ENCODE measurements around the gene GCGR.

GRCh38 chr17:81831563-81831956, 27.6 kb downstream of the GCGR start:
- TF ChIP-seq, protein P1, sequence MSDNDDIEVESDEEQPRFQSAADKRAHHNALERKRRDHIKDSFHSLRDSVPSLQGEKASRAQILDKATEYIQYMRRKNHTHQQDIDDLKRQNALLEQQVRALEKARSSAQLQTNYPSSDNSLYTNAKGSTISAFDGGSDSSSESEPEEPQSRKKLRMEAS (CRISPR knock-in tag; IDR thresholded peaks at IDR 0.05) = no peak
- TF ChIP-seq, protein P2, sequence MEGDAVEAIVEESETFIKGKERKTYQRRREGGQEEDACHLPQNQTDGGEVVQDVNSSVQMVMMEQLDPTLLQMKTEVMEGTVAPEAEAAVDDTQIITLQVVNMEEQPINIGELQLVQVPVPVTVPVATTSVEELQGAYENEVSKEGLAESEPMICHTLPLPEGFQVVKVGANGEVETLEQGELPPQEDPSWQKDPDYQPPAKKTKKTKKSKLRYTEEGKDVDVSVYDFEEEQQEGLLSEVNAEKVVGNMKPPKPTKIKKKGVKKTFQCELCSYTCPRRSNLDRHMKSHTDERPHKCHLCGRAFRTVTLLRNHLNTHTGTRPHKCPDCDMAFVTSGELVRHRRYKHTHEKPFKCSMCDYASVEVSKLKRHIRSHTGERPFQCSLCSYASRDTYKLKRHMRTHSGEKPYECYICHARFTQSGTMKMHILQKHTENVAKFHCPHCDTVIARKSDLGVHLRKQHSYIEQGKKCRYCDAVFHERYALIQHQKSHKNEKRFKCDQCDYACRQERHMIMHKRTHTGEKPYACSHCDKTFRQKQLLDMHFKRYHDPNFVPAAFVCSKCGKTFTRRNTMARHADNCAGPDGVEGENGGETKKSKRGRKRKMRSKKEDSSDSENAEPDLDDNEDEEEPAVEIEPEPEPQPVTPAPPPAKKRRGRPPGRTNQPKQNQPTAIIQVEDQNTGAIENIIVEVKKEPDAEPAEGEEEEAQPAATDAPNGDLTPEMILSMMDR (IDR thresholded peaks at IDR 0.05) = no peak
- TF ChIP-seq, protein P3, sequence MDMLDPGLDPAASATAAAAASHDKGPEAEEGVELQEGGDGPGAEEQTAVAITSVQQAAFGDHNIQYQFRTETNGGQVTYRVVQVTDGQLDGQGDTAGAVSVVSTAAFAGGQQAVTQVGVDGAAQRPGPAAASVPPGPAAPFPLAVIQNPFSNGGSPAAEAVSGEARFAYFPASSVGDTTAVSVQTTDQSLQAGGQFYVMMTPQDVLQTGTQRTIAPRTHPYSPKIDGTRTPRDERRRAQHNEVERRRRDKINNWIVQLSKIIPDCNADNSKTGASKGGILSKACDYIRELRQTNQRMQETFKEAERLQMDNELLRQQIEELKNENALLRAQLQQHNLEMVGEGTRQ (CRISPR knock-in tag; IDR thresholded peaks at IDR 0.05) = no peak

Measured in WTC11 (cell line).